ENCODE measurements around the gene EPB41L5.
A peak's percentile ranks its signal among the peaks of the same experiment; 100 is the strongest.

EPB41L5 gene

GRCh38 chr2:120001471-120001870 lies 11.4 kb upstream of the EPB41L5 start:
- no peak overlapping the region for H3K27ac ChIP-seq
- no peak for TF ChIP-seq CTCF (IDR thresholded peaks at IDR 0.05)
- no peaks in the 10 kb centered on the region for H3K36me3 ChIP-seq (ENCODE audit: control insufficient read depth, insufficient read depth, low read length)
- no peaks in the 10 kb centered on the region for H3K79me2 ChIP-seq
- H3K9ac ChIP-seq = no peak overlapping the region
- H2AFZ ChIP-seq = no peak overlapping the region
- H3K4me1 ChIP-seq = no peaks in the 10 kb centered on the region
- H3K4me2 ChIP-seq (ENCODE audit: low read length) = no peak overlapping the region
- H3K9me3 ChIP-seq (ENCODE audit: control insufficient read depth, low read length) = no peaks in the 10 kb centered on the region
- H3K27me3 ChIP-seq (ENCODE audit: control insufficient read depth, insufficient read depth, low read length) = no peaks in the 10 kb centered on the region
- no peak overlapping the region for H3K4me3 ChIP-seq (ENCODE audit: low read depth, low read length)

GRCh38 chr2:120004254-120004653 lies 8.6 kb upstream of the EPB41L5 start:
- no peak for TF ChIP-seq CTCF (IDR thresholded peaks at IDR 0.05)
- Histone ChIP-seq H3K9ac (no peak overlapping the region), H3K4me1 (no peaks in the 10 kb centered on the region), H2AFZ (no peak overlapping the region), H3K4me3 (ENCODE audit: low read depth, low read length) (no peak overlapping the region), H3K79me2 (no peaks in the 10 kb centered on the region), H3K27me3 (ENCODE audit: control insufficient read depth, insufficient read depth, low read length) (no peaks in the 10 kb centered on the region), H3K27ac (no peak overlapping the region), H3K36me3 (ENCODE audit: control insufficient read depth, insufficient read depth, low read length) (no peaks in the 10 kb centered on the region), H3K9me3 (ENCODE audit: control insufficient read depth, low read length) (no peaks in the 10 kb centered on the region), H3K4me2 (ENCODE audit: low read length) (no peak overlapping the region)

DNA sequence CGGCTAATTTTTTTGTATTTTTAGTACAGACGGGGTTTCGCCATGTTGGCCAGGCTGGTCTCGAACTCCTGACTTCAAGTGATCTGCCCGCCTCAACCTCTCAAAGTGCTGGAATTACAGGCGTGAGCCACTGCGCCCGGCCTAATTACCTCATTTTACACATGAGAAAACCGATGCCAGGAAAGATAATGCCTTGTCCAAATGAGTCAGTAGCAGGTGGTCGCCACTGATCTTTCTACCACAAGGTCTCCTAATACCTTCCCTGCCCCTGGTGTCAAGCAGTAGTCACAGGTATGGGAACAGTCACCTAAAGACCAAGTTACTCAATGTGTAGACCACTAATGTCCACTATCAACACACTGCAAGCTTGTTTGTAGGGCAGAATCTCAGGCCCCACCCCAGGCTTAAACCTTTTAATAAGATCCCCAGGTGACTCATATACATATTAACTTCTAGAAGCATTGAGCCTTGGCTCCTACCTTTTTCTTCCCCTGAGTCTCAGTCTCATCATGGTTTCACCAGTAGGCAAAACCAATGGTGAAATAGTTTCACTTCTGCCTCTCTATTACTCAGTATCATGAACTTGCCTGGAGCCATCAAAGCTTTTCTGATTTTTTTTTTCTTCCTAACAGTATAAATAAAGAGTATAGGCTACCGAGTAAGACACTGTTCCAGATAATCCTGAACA lies 6.9 kb upstream of the EPB41L5 start:
- Histone ChIP-seq H3K27me3 (ENCODE audit: control insufficient read depth, insufficient read depth, low read length) (no peaks in the 10 kb centered on the region), H2AFZ (no peak overlapping the region), H3K4me2 (ENCODE audit: low read length) (no peak overlapping the region), H3K9me3 (ENCODE audit: control insufficient read depth, low read length) (no peaks in the 10 kb centered on the region), H3K9ac (no peak overlapping the region), H3K4me1 (no peaks in the 10 kb centered on the region), H3K36me3 (ENCODE audit: control insufficient read depth, insufficient read depth, low read length) (no peaks in the 10 kb centered on the region), H3K79me2 (no peaks in the 10 kb centered on the region), H3K27ac (no peak overlapping the region), H3K4me3 (ENCODE audit: low read depth, low read length) (no peak overlapping the region)
- no peak for TF ChIP-seq CTCF (IDR thresholded peaks at IDR 0.05)

DNA sequence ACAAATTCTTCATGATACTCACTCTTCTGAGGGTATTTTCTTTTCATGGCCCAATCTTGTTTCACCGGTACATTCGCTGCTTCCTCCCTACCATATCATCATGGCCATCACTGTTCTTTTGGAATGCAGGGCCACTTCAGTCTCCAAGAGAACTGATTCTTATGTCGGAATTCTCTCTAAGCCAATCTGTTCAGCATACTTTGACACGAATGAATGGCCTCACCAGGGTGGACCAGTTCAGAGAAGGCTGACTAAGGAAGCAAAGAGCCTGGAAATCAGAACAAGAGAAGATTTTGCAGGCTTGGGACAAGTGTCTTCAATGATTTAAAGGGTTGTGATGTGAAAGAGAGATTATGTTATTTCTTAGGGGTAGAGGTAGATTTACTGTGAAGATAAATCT lies 5.0 kb upstream of the EPB41L5 start:
- Histone ChIP-seq H3K9me3 (ENCODE audit: control insufficient read depth, low read length) (no peaks in the 10 kb centered on the region), H3K4me3 (ENCODE audit: low read depth, low read length) (no peak overlapping the region), H3K36me3 (ENCODE audit: control insufficient read depth, insufficient read depth, low read length) (no peaks in the 10 kb centered on the region), H2AFZ (no peak overlapping the region), H3K79me2 (peaks cover 6% of the 10 kb centered on the region), H3K4me1 (peaks cover 4% of the 10 kb centered on the region), H3K27ac (no peak overlapping the region), H3K9ac (no peak overlapping the region), H3K27me3 (ENCODE audit: control insufficient read depth, insufficient read depth, low read length) (no peaks in the 10 kb centered on the region), H3K4me2 (ENCODE audit: low read length) (no peak overlapping the region)
- TF ChIP-seq CTCF (IDR thresholded peaks at IDR 0.05) = no peak

GRCh38 chr2:120012363-120012762 lies 514 bp upstream of the EPB41L5 start:
- peaks cover 4% of the 10 kb centered on the region for H3K4me1 ChIP-seq
- no peaks in the 10 kb centered on the region for H3K36me3 ChIP-seq (ENCODE audit: control insufficient read depth, insufficient read depth, low read length)
- peak overlapping the region; percentile 93 for H3K27ac ChIP-seq
- H3K9ac ChIP-seq = no peak overlapping the region
- peaks cover 9% of the 10 kb centered on the region for H3K79me2 ChIP-seq
- H3K4me2 ChIP-seq (ENCODE audit: low read length) = peak overlapping the region; percentile 95
- no peaks in the 10 kb centered on the region for H3K27me3 ChIP-seq (ENCODE audit: control insufficient read depth, insufficient read depth, low read length)
- peak overlapping the region; percentile 86 for H3K4me3 ChIP-seq (ENCODE audit: low read depth, low read length)
- no peaks in the 10 kb centered on the region for H3K9me3 ChIP-seq (ENCODE audit: control insufficient read depth, low read length)
- TF ChIP-seq CTCF (IDR thresholded peaks at IDR 0.05) = no peak
- peak overlapping the region; percentile 98 for H2AFZ ChIP-seq
